Stimulated activated CD4-positive, alpha-beta T cell treated with anti-CD3 and anti-CD28 coated beads, Interleukin-1b, Interleukin-23, amount 100 ng/mL, for 4 hours (primary cell): Measurements from ENCODE around the gene ID2.
"Not testable (repeated sequence)": the region's sequence is repeated elsewhere in the genome, so short reads cannot be mapped to it uniquely, and the experiment has no call there.

ENCODE experiments used
- DNase-seq, 2 donors: peaks; one replicate each; pipeline ENCODE4 v3.0.0-alpha.2; 2020; ENCODE audit warnings: low read depth in 2 of 2

Gene ID2

GRCh38 chr2:8684878-8685696 is 3.2 kb downstream of the ID2 start:
- DNase-seq, result peak; percentile 29 to 46

DNA sequence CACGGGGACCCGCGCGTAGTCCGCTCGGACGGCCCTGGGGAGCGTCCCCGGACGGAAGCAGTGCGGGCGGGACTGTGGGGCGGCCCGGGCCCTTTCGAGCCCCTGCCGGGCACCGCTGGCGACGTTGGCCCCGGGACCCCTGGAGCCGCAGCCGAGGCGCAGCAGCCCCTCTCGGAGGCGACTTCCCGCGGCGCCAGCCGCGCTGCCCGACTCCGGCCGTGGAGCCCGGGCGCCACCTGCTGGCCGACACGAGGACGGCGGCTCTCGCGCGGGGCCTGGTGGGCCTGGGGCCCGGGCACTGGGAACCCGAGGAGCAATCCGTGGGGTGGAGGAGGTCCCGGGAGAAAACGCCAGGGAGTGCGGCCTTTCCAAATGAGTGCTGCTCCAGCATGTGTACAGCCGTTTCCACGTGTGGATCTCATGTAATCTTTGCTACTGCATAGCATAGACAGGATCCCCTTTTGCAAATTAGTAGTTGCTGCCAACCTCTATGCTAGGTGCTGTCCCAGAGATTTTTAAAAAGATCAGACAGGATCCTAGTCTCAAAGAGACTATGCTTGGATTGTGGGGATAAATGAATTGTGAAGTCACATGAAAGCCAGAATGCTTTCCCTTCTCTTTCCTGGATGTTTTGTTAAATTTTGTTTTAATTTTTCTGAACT is 4.0 kb downstream of the ID2 start:
- DNase-seq, result peak; percentile 79 to 81

- DNase-seq, result no peak
Observed at GRCh38 chr2:8691859-8692437, 10.1 kb downstream of the ID2 start.

GRCh38 chr2:8692783-8693156 is 10.9 kb downstream of the ID2 start:
- no peak for DNase-seq

GRCh38 chr2:8693157-8693821 is 11.4 kb downstream of the ID2 start:
- no peak for DNase-seq

DNA sequence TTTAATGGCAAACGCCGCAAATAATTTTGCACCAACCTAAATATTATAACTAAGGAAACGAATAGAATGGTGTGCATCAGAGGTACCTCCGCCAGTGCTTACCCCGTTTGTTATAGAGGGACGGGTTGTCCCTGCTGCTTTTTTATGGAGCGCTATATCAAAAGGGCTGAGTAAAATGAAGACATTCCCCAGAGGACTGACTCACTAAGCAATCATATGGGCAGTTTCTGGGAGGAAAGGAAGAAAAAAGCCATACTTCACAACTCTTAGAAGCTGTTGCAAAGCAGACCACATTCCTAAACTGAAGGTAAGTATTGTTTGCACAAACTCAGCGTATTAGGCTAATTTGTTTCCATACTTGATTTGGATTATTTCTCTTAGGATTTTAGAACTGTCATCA is 12.9 kb downstream of the ID2 start:
- no peak for DNase-seq

DNA sequence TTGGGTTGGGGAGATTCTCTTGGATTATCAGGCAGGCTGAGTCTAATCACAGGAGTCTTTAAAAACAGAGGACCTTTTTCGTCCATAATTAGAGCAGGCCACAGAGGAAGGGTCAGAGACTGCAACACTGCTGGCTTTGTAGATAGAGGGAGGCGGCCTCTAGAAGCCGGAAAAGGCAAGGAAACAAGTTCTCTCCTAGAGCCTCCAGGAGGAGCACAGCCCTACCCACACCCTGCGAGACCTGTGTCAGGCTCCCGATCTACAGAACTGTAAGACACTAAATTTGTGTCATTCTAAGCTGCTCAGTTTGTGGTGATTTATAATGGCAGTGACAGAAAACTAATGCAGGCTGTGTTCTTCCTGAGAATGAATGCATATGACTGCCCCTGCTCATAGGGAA is 15.3 kb downstream of the ID2 start:
- no peak for DNase-seq

GRCh38 chr2:8699839-8700238 is 18.0 kb downstream of the ID2 start:
- no peak for DNase-seq

- no peak for DNase-seq
Observed at GRCh38 chr2:8701681-8702379, 20.0 kb downstream of the ID2 start.

DNA sequence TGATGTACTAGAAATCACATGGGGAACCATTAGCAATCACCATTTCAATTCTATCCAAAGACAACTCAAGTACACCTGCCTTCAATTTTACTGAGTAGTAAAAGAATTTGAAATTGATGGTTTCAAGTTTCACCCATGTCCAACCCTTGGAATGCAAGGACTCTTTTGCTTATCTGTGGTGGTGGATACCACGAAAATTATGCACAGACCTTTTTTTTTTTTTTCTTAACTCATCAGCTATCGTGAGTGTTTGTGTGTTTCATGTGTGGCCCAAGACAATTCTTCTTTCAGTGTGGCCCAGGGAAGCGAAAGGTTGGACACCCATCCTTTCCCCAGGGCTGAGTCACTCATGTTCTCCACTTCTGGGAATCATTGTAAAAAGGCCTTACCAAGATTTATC is 23.1 kb downstream of the ID2 start:
- no peak for DNase-seq

- no peak for DNase-seq
Observed at GRCh38 chr2:8709611-8710010, 27.8 kb downstream of the ID2 start.

DNA sequence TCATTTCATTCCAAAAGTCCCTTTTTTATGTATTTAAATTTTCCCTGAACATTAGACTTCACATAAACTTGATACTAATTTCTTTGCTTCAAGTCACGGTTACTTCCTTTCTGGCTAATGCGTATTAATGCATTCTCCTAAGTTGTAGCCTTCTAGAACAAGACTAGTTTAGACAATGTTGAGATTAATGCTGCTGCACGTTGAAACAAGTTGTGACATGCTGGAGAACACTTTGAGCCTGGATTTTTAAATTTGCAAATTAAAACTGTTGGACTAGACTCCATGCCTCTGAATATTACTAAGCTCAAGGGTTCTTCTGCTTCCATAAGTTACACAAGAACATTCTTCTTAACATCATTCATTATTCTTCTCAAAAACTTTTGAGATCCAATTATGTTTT is 29.1 kb downstream of the ID2 start:
- no peak for DNase-seq

- DNase-seq, result no peak
Observed at GRCh38 chr2:8714283-8714682, 32.4 kb downstream of the ID2 start.

- no peak for DNase-seq
Observed at GRCh38 chr2:8714971-8715370, 33.1 kb downstream of the ID2 start.

DNA sequence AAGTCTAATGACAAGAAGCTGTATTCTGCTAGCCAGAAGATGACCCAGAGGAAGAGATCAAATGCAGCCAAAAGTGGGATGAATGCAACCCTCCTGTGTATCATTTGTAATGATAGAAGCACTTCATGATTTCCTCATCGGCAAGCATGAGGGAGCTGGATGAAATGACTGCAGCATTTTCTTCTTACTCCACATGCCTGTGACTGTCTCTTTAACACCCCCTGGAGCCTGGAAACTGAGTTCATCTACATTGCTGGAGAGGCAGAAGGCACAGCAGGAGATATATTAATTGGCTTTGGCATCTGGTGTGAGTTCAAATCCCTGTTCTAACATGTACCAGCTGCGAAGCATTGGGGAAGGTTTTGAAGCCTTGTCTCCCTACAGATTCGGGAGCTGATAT is 37.7 kb downstream of the ID2 start:
- DNase-seq, result no peak

DNA sequence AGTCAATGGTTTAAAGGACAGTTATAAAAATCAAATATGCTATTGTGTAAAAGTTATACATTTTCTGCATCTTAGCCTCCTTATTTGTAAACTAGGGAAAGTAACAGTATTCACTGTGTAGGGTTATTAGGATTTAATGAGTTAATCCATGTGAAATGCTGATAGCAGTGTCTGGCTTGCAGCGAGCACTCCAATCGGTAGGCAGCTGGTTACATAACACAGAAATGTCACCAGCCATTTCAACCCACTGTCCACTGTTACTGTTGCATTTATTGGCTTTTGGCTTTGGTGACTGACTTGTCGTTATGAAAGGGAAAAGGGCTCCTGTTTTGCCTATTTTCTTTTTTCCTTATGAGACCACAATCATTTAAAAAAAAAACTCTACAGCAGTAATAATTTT is 38.9 kb downstream of the ID2 start:
- DNase-seq, result no peak

DNA sequence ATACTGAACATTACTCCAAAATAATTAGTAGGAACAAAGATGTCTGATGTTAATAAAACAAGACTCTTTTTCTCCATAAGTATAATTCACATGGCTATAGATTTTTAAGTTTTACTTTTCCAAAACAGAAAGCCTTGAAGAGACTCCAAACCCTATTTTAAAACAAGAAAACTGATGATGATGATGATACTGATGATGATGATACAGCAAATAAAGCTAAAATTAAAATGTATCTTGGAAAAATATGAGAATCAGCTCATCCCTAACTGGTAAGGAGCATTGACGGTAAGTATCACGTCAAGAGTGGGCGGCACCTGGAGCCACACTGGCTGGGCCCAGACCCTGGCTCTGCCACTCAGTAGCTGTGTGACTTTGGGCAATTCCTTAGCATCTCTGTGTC is 39.6 kb downstream of the ID2 start:
- no peak for DNase-seq

GRCh38 chr2:8722986-8723385 is 41.1 kb downstream of the ID2 start:
- no peak for DNase-seq

DNA sequence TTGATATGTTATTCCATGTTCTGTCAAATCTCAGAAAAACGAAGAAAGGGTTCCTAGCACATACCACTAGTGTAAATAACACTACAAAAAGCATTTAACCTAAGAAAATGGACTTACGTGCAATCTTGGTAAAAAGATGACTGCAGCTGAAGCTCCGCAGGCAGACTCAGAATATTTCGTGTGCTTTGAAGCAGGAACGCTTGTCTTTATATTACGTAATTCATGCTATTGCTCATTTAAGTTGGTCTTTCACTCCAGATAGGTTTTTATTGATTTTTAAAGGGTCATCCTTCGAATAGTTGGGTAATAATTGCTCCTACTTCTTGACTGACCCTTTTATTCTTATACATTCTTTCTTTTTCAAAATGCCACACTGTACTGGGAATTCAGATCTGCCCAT is 44.0 kb downstream of the ID2 start:
- no peak for DNase-seq

- no peak for DNase-seq
Observed at GRCh38 chr2:8728305-8729015, 46.6 kb downstream of the ID2 start.

GRCh38 chr2:8729101-8729500 is 47.2 kb downstream of the ID2 start:
- DNase-seq, result not testable (repeated sequence)
